ENCODE results near the gene NTPCR.

GRCh38 chr1:232983375-232983774, 33.0 kb downstream of the NTPCR start:
- TF ChIP-seq CTCF (IDR thresholded peaks at IDR 0.05; ENCODE audit: insufficient read depth, low read length), result no peak
- TF ChIP-seq GABPA (IDR thresholded peaks at IDR 0.05; ENCODE audit: low read depth), result no peak
- no peak for TF ChIP-seq POLR2AphosphoS5 (IDR thresholded peaks at IDR 0.05; ENCODE audit: low read depth)

Data from HL-60 (cell line).